Karpas-422 (cell line): ENCODE measurements around the gene CEP44. TPM values are rescaled to one million over a fixed set of nuclear protein-coding genes. Genes with fewer than 3 reads are reported as not detected.
A peak's percentile ranks its signal among the peaks of the same experiment; 100 is the strongest.

Source experiments
- DNase-seq: peaks from one replicate; pipeline ENCODE4 v3.0.0-alpha.2; 2015
- H2AFZ ChIP-seq: fragments of 200-600 bp; sonication (generic); 2 replicates; pipeline ENCODE4 v1.6.1; 2014; ENCODE audit warnings: antibody characterized with exemption, low read length, mixed read lengths
- H3K27ac ChIP-seq: fragments of 200-600 bp; sonication (generic); 2 replicates; pipeline ENCODE4 v1.5.1; 2014; ENCODE audit warnings: mild to moderate bottlenecking, low read length, moderate library complexity
- H3K27me3 ChIP-seq: fragments of 200-600 bp; sonication (generic); 2 replicates; pipeline ENCODE4 v1.6.1; 2014; ENCODE audit warnings: low read length, mixed read lengths
- H3K36me3 ChIP-seq: fragments of 200-600 bp; sonication (generic); 2 replicates; pipeline ENCODE4 v1.6.1; 2014; ENCODE audit warnings: low read length, mixed read lengths; ENCODE audit not compliant: insufficient read depth
- H3K4me1 ChIP-seq: fragments of 200-600 bp; sonication (generic); 2 replicates; pipeline ENCODE4 v1.6.1; 2014; ENCODE audit warnings: mild to moderate bottlenecking, low read length, mixed read lengths
- H3K4me2 ChIP-seq: fragments of 200-600 bp; sonication (generic); 2 replicates; pipeline ENCODE4 v1.6.1; 2014; ENCODE audit warnings: low read length, low read depth, mild to moderate bottlenecking; ENCODE audit not compliant: poor library complexity, severe bottlenecking
- H3K4me3 ChIP-seq: fragments of 200-600 bp; sonication (generic); 2 replicates; pipeline ENCODE4 v1.5.1; 2014; ENCODE audit warnings: mild to moderate bottlenecking, antibody characterized with exemption, low read length, mixed read lengths
- H3K79me2 ChIP-seq: fragments of 200-600 bp; sonication (generic); 2 replicates; pipeline ENCODE4 v1.6.1; 2014; ENCODE audit warnings: mild to moderate bottlenecking, low read length, mixed read lengths
- H3K9ac ChIP-seq: fragments of 200-600 bp; sonication (generic); 2 replicates; pipeline ENCODE4 v1.6.0; 2014; ENCODE audit warnings: low read length
- H3K9me2 ChIP-seq: fragments of 200-600 bp; sonication (generic), shearing (Covaris generic); replicated peaks from 2 replicates; pipeline ENCODE4 v1.6.0; 2014; ENCODE audit warnings: mild to moderate bottlenecking, low read length, moderate library complexity; ENCODE audit not compliant: insufficient read depth
- H3K9me3 ChIP-seq: fragments of 300-700, 200-600 bp; sonication (generic); 2 replicates; pipeline ENCODE4 v1.6.1; 2014; ENCODE audit warnings: low read length, mixed read lengths
- H4K20me1 ChIP-seq: fragments of 200-600 bp; sonication (generic); 2 replicates; pipeline ENCODE4 v1.6.1; 2014; ENCODE audit warnings: mild to moderate bottlenecking, antibody characterized with exemption, low read length, low read depth; ENCODE audit not compliant: insufficient read depth
- total RNA-seq: library from RNA; depleted of rRNA; stranded (reverse); fragments of >200 nt; shearing (Covaris generic); gene quantifications from 2 replicates; pipeline ENCODE4 v1.2.3, GENCODE V29; 2014; ENCODE audit warnings: low replicate concordance; rRNA removed

The CEP44 gene, protein sequence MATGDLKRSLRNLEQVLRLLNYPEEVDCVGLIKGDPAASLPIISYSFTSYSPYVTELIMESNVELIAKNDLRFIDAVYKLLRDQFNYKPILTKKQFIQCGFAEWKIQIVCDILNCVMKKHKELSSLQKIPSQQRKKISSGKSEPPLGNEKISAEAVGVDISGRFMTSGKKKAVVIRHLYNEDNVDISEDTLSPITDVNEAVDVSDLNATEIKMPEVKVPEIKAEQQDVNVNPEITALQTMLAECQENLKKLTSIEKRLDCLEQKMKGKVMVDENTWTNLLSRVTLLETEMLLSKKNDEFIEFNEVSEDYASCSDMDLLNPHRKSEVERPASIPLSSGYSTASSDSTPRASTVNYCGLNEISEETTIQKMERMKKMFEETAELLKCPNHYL
- total RNA-seq = 7.8 and 17.4 TPM in 2 replicates

DNA sequence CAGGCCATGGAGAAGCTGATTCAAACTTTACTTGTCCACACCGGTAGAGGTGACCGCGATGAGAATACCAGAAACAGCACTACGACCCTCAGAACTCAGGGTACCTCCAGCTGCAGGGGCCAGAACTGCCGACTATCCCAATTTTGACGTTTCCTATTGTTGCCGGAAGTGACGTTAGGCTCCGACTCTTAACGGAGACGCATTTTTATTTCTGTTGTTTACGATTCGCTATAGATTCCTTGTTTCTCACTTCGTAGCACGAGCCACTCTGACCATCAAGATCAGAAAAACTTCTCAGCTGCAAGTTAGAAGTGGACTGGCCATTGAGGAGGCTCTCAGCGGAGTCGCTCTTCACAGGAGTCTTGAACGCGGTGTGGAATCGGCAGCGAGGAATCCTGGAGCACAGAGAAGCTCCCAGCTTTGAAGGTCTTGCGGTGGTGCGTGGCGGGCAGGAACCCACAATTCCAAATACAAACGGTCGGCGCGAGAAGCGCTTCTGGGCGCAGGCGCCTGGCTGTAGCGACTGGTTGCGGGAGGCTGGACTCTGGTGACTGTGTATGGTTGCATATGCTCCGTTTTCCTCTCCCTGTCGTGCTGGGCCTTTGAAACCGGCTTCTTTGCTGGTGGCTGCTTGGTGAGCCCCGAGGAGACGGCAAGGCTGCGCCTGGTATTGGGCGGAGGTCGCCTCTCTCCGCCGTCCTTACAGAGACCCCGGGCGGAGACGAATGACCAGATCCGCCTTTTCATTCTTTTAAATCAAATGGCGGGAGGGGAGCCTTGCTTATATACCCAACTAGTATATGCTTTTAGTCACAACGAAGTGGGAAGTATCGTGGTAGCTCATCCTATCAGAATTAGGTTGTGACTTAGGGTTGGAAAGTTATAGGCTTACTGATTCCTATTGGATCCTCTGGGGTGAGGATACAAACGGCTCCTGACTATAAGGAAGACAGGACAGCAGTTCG is at the start of gene CEP44, which contains the start of gene FBXO8:
Gene CEP44 (plus strand): TSS at position 405 of the 965 bp plus-strand sequence. CDS start 15,211 bp downstream, outside the sequence.
Gene FBXO8 (minus strand): TSS at position 161 of the 965 bp plus-strand sequence. CDS start 20,575 bp downstream, outside the sequence.
- H3K27me3 ChIP-seq = no peaks in the 10 kb centered on the region
- peak within 1 kb of the TSS; percentile 91 for H3K9ac ChIP-seq
- no peaks in the 10 kb centered on the region for H3K9me3 ChIP-seq
- H3K4me1 ChIP-seq = peaks cover 23% of the 10 kb centered on the region
- H3K9me2 ChIP-seq = no peaks in the 10 kb centered on the region
- H3K27ac ChIP-seq = peak within 1 kb of the TSS; percentile 89
- peak within 1 kb of the TSS; percentile 89 for H3K4me3 ChIP-seq
- peak within 1 kb of the TSS; percentile 90 for H3K4me2 ChIP-seq
- H4K20me1 ChIP-seq = no peaks in the 10 kb centered on the region
- H3K79me2 ChIP-seq = peaks cover 67% of the 10 kb centered on the region
- no peaks in the 10 kb centered on the region; the same call in 1 of the 2 replicates for H3K36me3 ChIP-seq
- peak within 1 kb of the TSS; percentile 99 for H2AFZ ChIP-seq
- peak; percentile 76 for DNase-seq

DNA sequence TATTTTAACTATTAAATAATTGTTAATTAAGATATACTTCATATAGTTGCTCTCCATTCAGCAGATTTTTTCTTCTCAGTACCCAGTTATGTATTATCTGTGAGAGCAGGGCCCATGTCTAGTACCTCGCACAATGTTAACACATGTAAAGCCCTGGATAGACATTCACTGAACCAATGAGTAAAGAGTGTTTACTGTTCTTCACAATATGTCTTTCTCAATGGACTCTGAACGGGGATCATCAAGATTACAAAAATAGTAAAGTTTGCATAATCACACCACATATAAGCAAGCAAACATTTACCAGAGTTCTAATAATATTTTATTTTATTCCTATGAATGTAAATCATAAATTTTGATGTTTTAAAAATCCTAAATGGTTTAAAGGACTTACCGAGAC is 47.4 kb upstream of the CEP44 start:
- no peaks in the 10 kb centered on the region for H3K79me2 ChIP-seq
- H3K9me3 ChIP-seq = no peaks in the 10 kb centered on the region
- H3K4me3 ChIP-seq = no peak overlapping the region
- H3K4me1 ChIP-seq = peaks cover 5% of the 10 kb centered on the region
- H3K9me2 ChIP-seq = no peaks in the 10 kb centered on the region
- no peak overlapping the region for H3K9ac ChIP-seq
- no peaks in the 10 kb centered on the region for H4K20me1 ChIP-seq
- H3K36me3 ChIP-seq = no peaks in the 10 kb centered on the region
- H3K27ac ChIP-seq = no peak overlapping the region
- no peaks in the 10 kb centered on the region for H3K27me3 ChIP-seq
- no peak for DNase-seq
- H2AFZ ChIP-seq = no peak overlapping the region
- H3K4me2 ChIP-seq = no peak overlapping the region

DNA sequence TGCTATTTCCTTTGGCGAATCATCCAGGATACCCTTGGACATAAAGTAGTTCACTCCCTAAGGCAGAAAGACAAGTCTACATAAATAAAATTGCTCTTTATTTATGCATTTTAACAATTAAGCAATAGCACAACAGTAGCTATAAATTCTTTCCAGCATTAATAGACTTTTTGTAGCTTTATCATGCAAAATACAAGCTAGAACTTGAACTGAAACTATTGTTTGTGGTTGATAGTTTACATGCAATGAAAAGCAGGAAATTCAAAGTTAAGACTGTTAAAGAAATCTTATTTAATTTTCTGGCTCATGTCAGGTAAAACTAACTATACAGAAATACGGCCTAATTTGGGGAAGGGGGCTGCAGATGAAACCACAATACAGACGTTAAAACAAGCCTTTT is 42.5 kb upstream of the CEP44 start:
- H3K4me3 ChIP-seq = no peak overlapping the region
- no peaks in the 10 kb centered on the region for H3K79me2 ChIP-seq
- no peak overlapping the region for H3K4me2 ChIP-seq
- H2AFZ ChIP-seq = no peak overlapping the region
- no peaks in the 10 kb centered on the region for H3K9me2 ChIP-seq
- no peak overlapping the region for H3K9ac ChIP-seq
- H3K36me3 ChIP-seq = no peaks in the 10 kb centered on the region
- H3K4me1 ChIP-seq = peaks cover 5% of the 10 kb centered on the region
- H3K9me3 ChIP-seq = no peaks in the 10 kb centered on the region
- no peaks in the 10 kb centered on the region for H4K20me1 ChIP-seq
- H3K27me3 ChIP-seq = no peaks in the 10 kb centered on the region
- H3K27ac ChIP-seq = no peak overlapping the region
- no peak for DNase-seq

DNA sequence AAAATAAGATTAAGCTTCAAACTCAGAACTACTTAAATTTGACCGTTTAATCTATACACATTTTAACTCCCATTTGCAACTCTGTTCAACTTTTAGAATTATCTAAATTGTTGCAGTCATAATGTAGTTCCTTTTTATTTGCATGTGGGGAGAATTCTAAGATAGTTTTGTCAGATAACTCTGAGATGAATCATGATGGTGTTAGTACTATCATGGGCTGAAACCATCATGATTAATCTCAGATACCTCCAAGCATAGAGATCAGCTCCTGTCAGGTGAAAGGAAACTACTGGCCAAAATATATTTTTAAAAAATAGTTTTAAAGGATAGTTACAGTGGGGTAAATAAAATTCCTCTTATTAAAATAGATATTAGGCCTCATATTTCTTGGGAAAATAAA is 39.3 kb upstream of the CEP44 start:
- Histone ChIP-seq H3K9ac (no peak overlapping the region), H3K36me3 (no peaks in the 10 kb centered on the region), H4K20me1 (no peaks in the 10 kb centered on the region), H3K9me2 (no peaks in the 10 kb centered on the region), H3K27me3 (no peaks in the 10 kb centered on the region), H3K79me2 (no peaks in the 10 kb centered on the region), H3K4me3 (no peak overlapping the region), H2AFZ (no peak overlapping the region), H3K27ac (no peak overlapping the region), H3K9me3 (no peaks in the 10 kb centered on the region), H3K4me1 (peaks cover 5% of the 10 kb centered on the region), H3K4me2 (no peak overlapping the region)
- no peak for DNase-seq

DNA sequence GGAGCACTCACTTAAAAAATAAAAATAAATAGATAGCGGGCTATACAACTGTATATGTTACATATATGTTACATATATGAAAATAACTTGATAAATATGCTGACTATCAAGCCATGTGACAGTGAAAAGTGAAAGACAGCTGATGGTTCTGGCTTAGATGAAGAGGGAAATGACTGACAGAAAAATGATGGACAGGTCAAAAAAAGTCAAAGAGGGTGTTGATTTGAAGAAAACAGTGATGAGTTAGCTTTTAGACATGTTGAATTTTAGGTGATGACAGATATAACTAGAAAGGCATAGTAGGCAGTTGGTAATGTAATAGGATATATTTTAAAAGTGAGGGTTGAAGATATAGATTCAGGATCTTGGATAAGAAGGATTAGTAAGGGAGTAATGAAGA is 38.0 kb upstream of the CEP44 start:
- no peaks in the 10 kb centered on the region for H3K27me3 ChIP-seq
- no peaks in the 10 kb centered on the region for H3K9me2 ChIP-seq
- H3K9me3 ChIP-seq = no peaks in the 10 kb centered on the region
- H3K4me1 ChIP-seq = peaks cover 5% of the 10 kb centered on the region
- no peak for DNase-seq
- no peak overlapping the region for H3K9ac ChIP-seq
- no peaks in the 10 kb centered on the region for H3K36me3 ChIP-seq
- no peak overlapping the region for H3K4me2 ChIP-seq
- H2AFZ ChIP-seq = no peak overlapping the region
- H3K27ac ChIP-seq = no peak overlapping the region
- no peaks in the 10 kb centered on the region for H3K79me2 ChIP-seq
- no peak overlapping the region for H3K4me3 ChIP-seq
- H4K20me1 ChIP-seq = no peaks in the 10 kb centered on the region

DNA sequence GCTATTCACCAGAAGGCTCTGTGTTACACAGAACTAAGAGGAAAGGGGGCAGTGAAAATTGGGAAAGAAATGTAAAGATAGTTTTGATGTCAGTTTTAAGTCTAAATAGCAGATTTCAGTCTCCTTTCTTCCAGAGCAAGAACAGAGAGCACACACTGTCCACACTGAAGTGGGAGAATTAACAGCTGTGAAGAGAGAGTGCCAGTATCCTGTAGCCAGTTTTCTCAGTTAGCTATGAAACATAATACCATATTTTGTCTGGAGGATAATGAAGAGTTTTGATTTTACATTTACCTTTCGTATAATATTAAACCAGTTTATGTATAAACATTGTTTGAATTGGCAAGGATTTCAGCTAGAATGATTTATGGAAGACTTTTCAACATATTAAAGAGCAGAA is 35.3 kb upstream of the CEP44 start:
- no peak overlapping the region for H3K9ac ChIP-seq
- no peaks in the 10 kb centered on the region for H3K36me3 ChIP-seq
- no peak overlapping the region for H2AFZ ChIP-seq
- H3K27ac ChIP-seq = no peak overlapping the region
- H4K20me1 ChIP-seq = no peaks in the 10 kb centered on the region
- no peaks in the 10 kb centered on the region for H3K27me3 ChIP-seq
- H3K4me3 ChIP-seq = no peak overlapping the region
- H3K9me3 ChIP-seq = no peaks in the 10 kb centered on the region
- H3K79me2 ChIP-seq = no peaks in the 10 kb centered on the region
- H3K4me1 ChIP-seq = no peaks in the 10 kb centered on the region
- no peak overlapping the region for H3K4me2 ChIP-seq
- no peaks in the 10 kb centered on the region for H3K9me2 ChIP-seq
- no peak for DNase-seq

DNA sequence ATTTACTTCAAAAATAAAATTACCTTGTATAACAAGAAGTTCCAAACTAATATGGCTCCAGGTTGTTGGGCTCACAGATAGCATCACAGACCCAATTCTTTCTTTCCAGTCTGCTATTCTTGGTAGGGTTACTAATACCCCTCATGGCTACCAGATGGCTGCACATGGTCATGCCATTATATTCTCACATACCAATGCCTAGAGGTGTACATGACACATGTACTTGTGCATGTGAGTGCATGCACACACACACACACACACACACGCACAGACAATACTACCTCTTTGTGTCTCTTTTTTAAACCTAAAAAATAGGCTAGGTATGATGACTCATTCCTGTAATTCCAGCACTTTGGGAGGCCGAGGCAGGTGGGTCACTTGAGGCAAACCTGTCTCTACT is 31.3 kb upstream of the CEP44 start:
- no peaks in the 10 kb centered on the region for H4K20me1 ChIP-seq
- H3K79me2 ChIP-seq = no peaks in the 10 kb centered on the region
- no peaks in the 10 kb centered on the region for H3K4me1 ChIP-seq
- H3K36me3 ChIP-seq = no peaks in the 10 kb centered on the region
- no peak overlapping the region for H3K4me2 ChIP-seq
- H3K9ac ChIP-seq = no peak overlapping the region
- H3K27ac ChIP-seq = no peak overlapping the region
- no peaks in the 10 kb centered on the region for H3K9me2 ChIP-seq
- DNase-seq = no peak
- no peaks in the 10 kb centered on the region for H3K27me3 ChIP-seq
- no peaks in the 10 kb centered on the region for H3K9me3 ChIP-seq
- H3K4me3 ChIP-seq = no peak overlapping the region
- no peak overlapping the region for H2AFZ ChIP-seq

DNA sequence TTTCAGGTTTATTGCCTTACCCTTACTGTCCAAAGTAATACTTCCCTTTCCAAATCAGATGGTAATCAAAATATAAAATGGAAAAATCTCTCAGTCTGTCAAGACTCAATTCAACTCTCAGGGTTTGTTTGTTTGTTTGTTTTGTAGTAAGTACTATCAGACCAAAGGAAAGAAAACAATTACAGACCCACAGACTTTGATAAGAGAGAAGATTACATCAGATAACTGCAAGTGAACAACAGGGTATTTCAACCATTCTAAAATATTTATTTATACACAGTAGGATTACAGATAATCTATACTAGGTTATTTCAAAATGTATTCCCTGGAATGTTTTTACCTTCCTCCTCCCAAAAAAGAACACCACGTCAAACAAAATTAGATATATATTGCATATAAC is 29.1 kb upstream of the CEP44 start:
- no peaks in the 10 kb centered on the region for H3K4me1 ChIP-seq
- no peak overlapping the region for H3K4me3 ChIP-seq
- no peak overlapping the region for H2AFZ ChIP-seq
- no peaks in the 10 kb centered on the region for H3K9me2 ChIP-seq
- H3K9me3 ChIP-seq = no peaks in the 10 kb centered on the region
- DNase-seq = no peak
- no peak overlapping the region for H3K9ac ChIP-seq
- H3K79me2 ChIP-seq = no peaks in the 10 kb centered on the region
- no peaks in the 10 kb centered on the region for H3K27me3 ChIP-seq
- no peaks in the 10 kb centered on the region for H3K36me3 ChIP-seq
- no peak overlapping the region for H3K4me2 ChIP-seq
- H4K20me1 ChIP-seq = no peaks in the 10 kb centered on the region
- H3K27ac ChIP-seq = no peak overlapping the region
